GM23338 (cell line): Measurements from ENCODE around the gene CGB3. TPM values are rescaled to one million over a fixed set of nuclear protein-coding genes. Genes with fewer than 3 reads are reported as not detected.

Experiments used
- ATAC-seq: fragments of 200-7000 bp; cut with Tn5 transposase; 3 replicates; pipeline ENCODE4 v1.9.1; 2020
- DNase-seq: peaks from one replicate; pipeline ENCODE4 v3.0.0-alpha.2; 2015; ENCODE audit warnings: low spot score
- H2AFZ ChIP-seq: fragments of 200-600 bp; sonication (generic); 2 replicates; pipeline ENCODE4 v1.8.0; 2016; ENCODE audit warnings: antibody characterized with exemption, mild to moderate bottlenecking, moderate library complexity
- H3F3A ChIP-seq: fragments of 200-600 bp; sonication (generic); replicated peaks from 2 replicates; pipeline ENCODE4 v1.8.0; 2017; ENCODE audit warnings: antibody characterized with exemption, mixed run types, low read depth
- H3K27ac ChIP-seq: fragments of 200-600 bp; sonication (generic); 2 replicates; pipeline ENCODE4 v1.6.1; 2016; ENCODE audit warnings: low read depth
- H3K27me3 ChIP-seq: fragments of 200-600 bp; sonication (generic); 2 replicates; pipeline ENCODE4 v1.8.0; 2016; ENCODE audit warnings: mild to moderate bottlenecking, mixed run types, moderate library complexity; ENCODE audit not compliant: insufficient read depth
- H3K36me3 ChIP-seq: fragments of 200-600 bp; sonication (generic); 2 replicates; pipeline ENCODE4 v1.8.0; 2016; ENCODE audit warnings: mild to moderate bottlenecking; ENCODE audit not compliant: insufficient read depth
- H3K4me1 ChIP-seq: fragments of 200-600 bp; sonication (generic); 2 replicates; pipeline ENCODE4 v1.8.0; 2016; ENCODE audit warnings: mild to moderate bottlenecking, moderate library complexity; ENCODE audit not compliant: insufficient read depth
- H3K4me2 ChIP-seq: fragments of 200-600 bp; sonication (generic); 2 replicates; pipeline ENCODE4 v1.7.1; 2017; ENCODE audit warnings: mixed run types
- H3K4me3 ChIP-seq: fragments of 200-600 bp; sonication (generic); 2 replicates; pipeline ENCODE4 v1.6.1; 2016; ENCODE audit warnings: mixed run types
- H3K79me2 ChIP-seq: fragments of 200-600 bp; sonication (generic); replicated peaks from 2 replicates; pipeline ENCODE4 v1.8.0; 2017; ENCODE audit warnings: mild to moderate bottlenecking; ENCODE audit not compliant: insufficient read depth
- H3K9me2 ChIP-seq: fragments of 200-600 bp; sonication (generic); 2 replicates; pipeline ENCODE4 v1.8.0; 2017; ENCODE audit not compliant: insufficient read depth
- H4K20me1 ChIP-seq: fragments of 200-600 bp; sonication (generic); replicated peaks from 2 replicates; pipeline ENCODE4 v1.8.0; 2017; ENCODE audit warnings: mild to moderate bottlenecking; ENCODE audit not compliant: insufficient read depth
- H3K27ac Mint-ChIP-seq: 2 replicates; pipeline ENCODE4 v1.8.0; 2020; ENCODE audit warnings: inconsistent platforms, mild to moderate bottlenecking, moderate library complexity, mixed read lengths
- H3K27me3 Mint-ChIP-seq: 3 replicates; pipeline ENCODE4 v1.8.0; 2022; ENCODE audit warnings: low read depth, mild to moderate bottlenecking, moderate library complexity, mixed read lengths, inconsistent platforms; ENCODE audit not compliant: insufficient read depth, poor library complexity
- H3K36me3 Mint-ChIP-seq: 3 replicates; pipeline ENCODE4 v1.8.0; 2021; ENCODE audit warnings: low read depth, mild to moderate bottlenecking, inconsistent platforms, moderate library complexity, mixed read lengths
- H3K4me1 Mint-ChIP-seq: 3 replicates; pipeline ENCODE4 v1.8.0; 2020; ENCODE audit warnings: mild to moderate bottlenecking, inconsistent platforms, mixed read lengths
- H3K4me3 Mint-ChIP-seq: 3 replicates; pipeline ENCODE4 v1.8.0; 2021; ENCODE audit warnings: moderate library complexity, mild to moderate bottlenecking, inconsistent platforms, mixed read lengths
- H3K9me3 Mint-ChIP-seq: 3 replicates; pipeline ENCODE4 v1.8.0; 2020; ENCODE audit warnings: moderate library complexity, mild to moderate bottlenecking, inconsistent platforms, mixed read lengths
- EZH2 ChIP-seq: fragments of 200-600 bp; sonication (generic); IDR thresholded peaks from one replicate; pipeline ENCODE4 v1.8.0; 2017; ENCODE audit warnings: antibody characterized with exemption, mild to moderate bottlenecking, low read depth; ENCODE audit not compliant: unreplicated experiment
- EZH2phosphoT487 ChIP-seq: fragments of 200-600 bp; sonication (generic); IDR thresholded peaks from one replicate; pipeline ENCODE4 v1.8.1; 2018; ENCODE audit warnings: antibody characterized with exemption; ENCODE audit not compliant: unreplicated experiment
- JUNB ChIP-seq: IDR thresholded peaks from one replicate; pipeline ENCODE4 v1.6.1; 2016; ENCODE audit warnings: antibody characterized with exemption; ENCODE audit not compliant: unreplicated experiment
- NANOG ChIP-seq: IDR thresholded peaks from 2 replicates; pipeline ENCODE4 v1.6.1; 2016; ENCODE audit warnings: antibody characterized with exemption, borderline replicate concordance
- POLR2AphosphoS5 ChIP-seq: IDR thresholded peaks from 2 replicates; pipeline ENCODE4 v1.6.1; 2016; ENCODE audit warnings: antibody characterized with exemption, low read depth
- STAT1 ChIP-seq: IDR thresholded peaks from one replicate; pipeline ENCODE4 v1.6.1; 2016; ENCODE audit warnings: antibody characterized with exemption; ENCODE audit not compliant: unreplicated experiment
- ZNF114 ChIP-seq: fragments of 250-450 bp; sonication (Bioruptor Pico); IDR thresholded peaks from 2 replicates; pipeline ENCODE4 v1.5.0; 2020; ENCODE audit warnings: mild to moderate bottlenecking, moderate library complexity
- ZNF331 ChIP-seq: fragments of 250-450 bp; sonication (Bioruptor Pico); IDR thresholded peaks from 2 replicates; pipeline ENCODE4 v1.5.0; 2020; ENCODE audit warnings: low read depth, mild to moderate bottlenecking, moderate library complexity
- ZNF462 ChIP-seq: fragments of 250-450 bp; sonication (Bioruptor Pico); IDR thresholded peaks from 2 replicates; pipeline ENCODE4 v1.5.0; 2020; ENCODE audit warnings: mild to moderate bottlenecking, moderate library complexity
- polyA plus RNA-seq: library from polyadenylated mRNA; unstranded; fragments of >200 nt; fragmentation: Nextera tagmentation; extraction: Ambion mirVana; gene quantifications from 2 replicates; pipeline ENCODE4 v1.2.1, GENCODE V29; 2016
- total RNA-seq: library from RNA; depleted of rRNA; stranded (reverse); fragments of >200 nt; shearing (Covaris generic); gene quantifications from 2 replicates; pipeline ENCODE4 v1.2.3, GENCODE V29; 2014
- TF ChIP-seq, protein P1 (sequence below): IDR thresholded peaks from 2 replicates; pipeline ENCODE4 v1.6.1; 2016; ENCODE audit warnings: antibody characterized with exemption

Gene CGB3
- total and polyA plus RNA-seq, 2 experiments from 2014 or later, result not detected

DNA sequence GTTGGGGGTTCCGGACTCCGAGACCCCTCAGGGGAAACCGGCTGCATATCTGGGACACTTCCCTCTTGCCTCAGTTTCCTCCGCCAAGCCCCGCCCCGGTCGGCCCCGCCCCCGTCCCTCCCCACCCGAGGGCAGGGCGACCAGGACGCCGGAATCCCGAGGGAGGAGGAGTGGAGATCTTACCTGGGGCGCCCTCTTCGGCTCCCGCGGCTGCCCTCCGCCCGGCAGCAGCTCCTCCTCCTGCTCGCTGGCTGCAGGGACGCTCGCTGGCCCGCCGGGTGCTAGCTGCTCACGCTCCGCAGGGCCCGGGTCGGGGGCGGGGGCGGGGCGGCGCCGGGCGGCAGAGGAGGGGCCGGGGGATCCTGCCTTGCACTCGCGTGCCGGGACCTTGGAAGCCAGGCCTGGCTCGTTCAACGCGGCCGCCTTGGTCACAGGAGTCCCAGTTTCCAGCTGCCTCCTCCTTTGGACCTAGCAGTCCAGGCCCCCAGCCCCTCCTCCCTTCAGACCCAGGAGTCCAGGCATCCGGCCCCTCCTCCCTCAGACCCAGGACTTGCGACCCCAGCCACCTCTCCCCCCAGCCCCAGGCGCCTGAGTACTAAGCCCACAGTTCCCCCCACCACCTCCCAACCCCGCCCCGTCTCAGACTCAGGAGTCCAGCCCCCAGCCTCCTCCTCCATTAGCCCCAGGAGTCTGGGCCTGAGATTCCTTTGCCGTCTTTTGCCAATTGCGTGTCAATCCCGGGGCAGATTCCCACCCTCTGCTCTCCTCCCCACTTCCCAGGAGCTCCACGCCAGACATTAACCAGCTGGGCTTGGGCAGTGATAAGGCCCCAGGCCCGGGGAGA lies 40.9 kb upstream of the CGB3 start, which contains the start of gene NTF4:
Gene NTF4, minus strand, starts transcription at position 51 of the 844 bp plus-strand sequence. CDS start 2,821 bp downstream, outside the sequence.
- H3K79me2 ChIP-seq, result no peaks in the 10 kb centered on the region
- Mint-ChIP-seq H3K4me1 (peaks cover 36% of the 10 kb centered on the region), H3K36me3 (peaks cover 3% of the 10 kb centered on the region; the same call in 2 of the 3 replicates), H3K27ac (no peak within 1 kb of the TSS), H3K27me3 (peaks cover 38% of the 10 kb centered on the region), H3K9me3 (peaks cover 10% of the 10 kb centered on the region; the same call in 2 of the 3 replicates), H3K4me3 (peak within 1 kb of the TSS; percentile 64)
- H4K20me1 ChIP-seq, result no peaks in the 10 kb centered on the region
- H3K27ac ChIP-seq, result no peak within 1 kb of the TSS
- 0 out of 2 replicates have a peak, but pooled peaks cover 6% of the 10 kb centered on the region for H3K9me2 ChIP-seq
- H3K27me3 ChIP-seq, result peaks cover 59% of the 10 kb centered on the region
- ATAC-seq (peak; percentile 83), DNase-seq (peak; percentile 82)
- no peaks in the 10 kb centered on the region for H3K36me3 ChIP-seq
- peaks cover 32% of the 10 kb centered on the region for H3K4me1 ChIP-seq
- peak within 1 kb of the TSS; percentile 91 for H3K4me2 ChIP-seq
- TF ChIP-seq NANOG (no peak), POLR2AphosphoS5 (0 out of 2 replicates have a peak, but pooled peaks have one; percentile 26), EZH2phosphoT487 (no peak), EZH2 (no peak), JUNB (no peak)
- TF ChIP-seq, protein P1, sequence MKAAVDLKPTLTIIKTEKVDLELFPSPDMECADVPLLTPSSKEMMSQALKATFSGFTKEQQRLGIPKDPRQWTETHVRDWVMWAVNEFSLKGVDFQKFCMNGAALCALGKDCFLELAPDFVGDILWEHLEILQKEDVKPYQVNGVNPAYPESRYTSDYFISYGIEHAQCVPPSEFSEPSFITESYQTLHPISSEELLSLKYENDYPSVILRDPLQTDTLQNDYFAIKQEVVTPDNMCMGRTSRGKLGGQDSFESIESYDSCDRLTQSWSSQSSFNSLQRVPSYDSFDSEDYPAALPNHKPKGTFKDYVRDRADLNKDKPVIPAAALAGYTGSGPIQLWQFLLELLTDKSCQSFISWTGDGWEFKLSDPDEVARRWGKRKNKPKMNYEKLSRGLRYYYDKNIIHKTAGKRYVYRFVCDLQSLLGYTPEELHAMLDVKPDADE, result no peak
- H3K4me3 ChIP-seq, result peak within 1 kb of the TSS; percentile 65
- peak within 1 kb of the TSS; percentile 88 for H2AFZ ChIP-seq
- H3F3A ChIP-seq, result no peaks in the 10 kb centered on the region

DNA sequence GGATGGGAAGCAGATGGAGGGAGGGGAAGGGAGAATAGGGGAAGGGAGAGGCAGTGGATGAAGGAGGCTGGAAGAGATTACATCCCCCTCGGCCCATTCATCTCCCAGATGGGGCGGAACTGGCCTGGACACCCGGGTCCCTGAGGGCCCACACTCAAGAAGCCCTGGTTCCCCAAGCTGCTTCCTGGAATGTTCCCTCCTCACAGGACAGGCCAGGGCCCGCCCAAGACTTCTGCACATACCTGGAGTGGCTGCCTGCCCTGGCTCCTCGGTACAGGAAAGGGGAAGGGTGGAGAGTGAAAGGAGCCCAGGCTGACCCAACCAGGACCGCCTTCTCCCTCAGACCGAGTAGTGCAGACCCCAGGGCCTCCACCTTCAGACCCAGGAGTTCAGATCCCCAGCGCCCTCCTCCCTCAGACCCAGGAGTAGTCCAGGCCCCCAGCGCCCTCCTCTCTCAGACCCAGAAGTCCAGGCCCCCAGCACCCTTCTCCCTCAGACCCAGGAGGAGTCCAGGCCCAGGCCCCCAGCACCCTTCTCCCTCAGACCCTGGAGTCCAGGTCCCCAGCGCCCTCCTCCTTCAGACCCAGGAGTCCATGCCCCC lies 40.0 kb upstream of the CGB3 start:
- peaks cover 32% of the 10 kb centered on the region for H3K4me1 ChIP-seq
- H3K9me2 ChIP-seq, result 0 out of 2 replicates have a peak, but pooled peaks cover 5% of the 10 kb centered on the region
- peaks cover 36% of the 10 kb centered on the region for H3K4me1 Mint-ChIP-seq
- H3K27ac Mint-ChIP-seq, result no peak overlapping the region
- H3K27me3 Mint-ChIP-seq, result peaks cover 39% of the 10 kb centered on the region
- no peaks in the 10 kb centered on the region for H3K79me2 ChIP-seq
- no peak overlapping the region; the same call in 1 of the 2 replicates for H2AFZ ChIP-seq
- peak overlapping the region; percentile 64 for H3K4me3 Mint-ChIP-seq
- peak; percentile 72 for DNase-seq
- no peaks in the 10 kb centered on the region for H3K36me3 ChIP-seq
- H4K20me1 ChIP-seq, result no peaks in the 10 kb centered on the region
- peaks cover 3% of the 10 kb centered on the region; the same call in 2 of the 3 replicates for H3K36me3 Mint-ChIP-seq
- ATAC-seq, result peak; percentile 38
- H3K4me2 ChIP-seq, result peak overlapping the region; percentile 91
- peaks cover 59% of the 10 kb centered on the region for H3K27me3 ChIP-seq
- peaks cover 10% of the 10 kb centered on the region; the same call in 2 of the 3 replicates for H3K9me3 Mint-ChIP-seq
- H3K27ac ChIP-seq, result no peak overlapping the region
- H3F3A ChIP-seq, result no peaks in the 10 kb centered on the region
- H3K4me3 ChIP-seq, result peak overlapping the region; percentile 65
- TF ChIP-seq, protein P1, result no peak
- no peak for TF ChIP-seq ZNF331
- TF ChIP-seq ZNF114 (CRISPR knock-in tag), result no peak
- no peak for TF ChIP-seq JUNB
- no peak for TF ChIP-seq EZH2phosphoT487
- TF ChIP-seq NANOG, result no peak
- no peak for TF ChIP-seq STAT1
- TF ChIP-seq ZNF462, result no peak
